ENCODE measurements around the gene CHCHD10. TPM values are rescaled to one million over a fixed set of nuclear protein-coding genes. Genes with fewer than 3 reads are reported as not detected.
A peak's percentile ranks its signal among the peaks of the same experiment; 100 is the strongest.

The CHCHD10 gene
- total RNA-seq: 3.9 and 6.1 TPM in 2 replicates

DNA sequence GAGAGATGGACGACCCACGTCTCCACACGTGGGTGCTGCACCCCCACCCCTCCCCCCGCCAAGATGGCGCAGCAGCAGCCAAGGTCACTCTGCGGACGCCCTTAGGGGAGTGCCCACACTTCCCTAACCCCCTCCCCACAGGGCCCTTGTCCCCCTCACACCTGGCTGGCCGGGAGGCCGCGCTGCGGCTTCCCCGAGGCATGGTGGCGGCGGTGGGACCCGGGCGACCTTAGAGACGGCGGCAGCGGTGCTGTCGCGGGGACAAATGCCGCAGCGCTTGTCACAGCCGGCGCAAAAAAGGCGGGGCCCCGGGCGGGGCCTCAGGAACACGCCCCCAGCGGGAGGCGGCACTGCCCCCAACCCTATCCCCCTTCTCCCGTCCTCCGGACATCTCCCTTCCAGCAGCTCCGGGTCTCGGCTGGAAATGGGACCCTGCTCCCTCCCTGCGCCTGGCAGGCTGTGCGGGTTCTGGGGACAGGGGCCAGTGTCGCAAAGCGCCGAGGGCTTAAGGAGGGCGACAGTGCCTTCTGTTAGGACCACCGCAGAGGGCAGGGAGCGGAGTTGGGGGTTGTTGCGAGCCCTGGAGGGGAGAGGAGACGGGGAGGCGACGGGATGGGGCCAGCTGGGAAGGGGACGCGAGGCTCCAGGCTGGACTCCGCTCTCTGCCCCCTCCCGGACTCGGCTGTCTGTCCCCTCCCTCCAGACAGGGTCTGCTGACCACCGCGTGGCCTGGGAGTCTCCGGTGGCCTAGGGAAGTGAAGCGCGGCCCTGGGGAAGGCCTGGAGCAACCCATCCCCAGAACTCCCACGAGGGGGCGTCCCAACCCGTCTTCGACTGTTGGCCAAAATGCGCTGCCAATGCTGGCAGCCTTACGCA lies at the start of gene CHCHD10:
CHCHD10 (minus strand) TSS at position 300 of the 876 bp plus-strand sequence; CDS start at position 202, 98 bp downstream.
- DNase-seq (ENCODE audit: low read depth): peak; percentile 74
- peak within 1 kb of the TSS; percentile 73 for H3K4me3 ChIP-seq (ENCODE audit: low read depth, low read length)
- TF ChIP-seq, protein P1, sequence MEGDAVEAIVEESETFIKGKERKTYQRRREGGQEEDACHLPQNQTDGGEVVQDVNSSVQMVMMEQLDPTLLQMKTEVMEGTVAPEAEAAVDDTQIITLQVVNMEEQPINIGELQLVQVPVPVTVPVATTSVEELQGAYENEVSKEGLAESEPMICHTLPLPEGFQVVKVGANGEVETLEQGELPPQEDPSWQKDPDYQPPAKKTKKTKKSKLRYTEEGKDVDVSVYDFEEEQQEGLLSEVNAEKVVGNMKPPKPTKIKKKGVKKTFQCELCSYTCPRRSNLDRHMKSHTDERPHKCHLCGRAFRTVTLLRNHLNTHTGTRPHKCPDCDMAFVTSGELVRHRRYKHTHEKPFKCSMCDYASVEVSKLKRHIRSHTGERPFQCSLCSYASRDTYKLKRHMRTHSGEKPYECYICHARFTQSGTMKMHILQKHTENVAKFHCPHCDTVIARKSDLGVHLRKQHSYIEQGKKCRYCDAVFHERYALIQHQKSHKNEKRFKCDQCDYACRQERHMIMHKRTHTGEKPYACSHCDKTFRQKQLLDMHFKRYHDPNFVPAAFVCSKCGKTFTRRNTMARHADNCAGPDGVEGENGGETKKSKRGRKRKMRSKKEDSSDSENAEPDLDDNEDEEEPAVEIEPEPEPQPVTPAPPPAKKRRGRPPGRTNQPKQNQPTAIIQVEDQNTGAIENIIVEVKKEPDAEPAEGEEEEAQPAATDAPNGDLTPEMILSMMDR (IDR thresholded peaks at IDR 0.05; ENCODE audit: insufficient read depth, low read depth, low read length): peak; percentile 79

- H3K4me3 ChIP-seq (ENCODE audit: low read depth, low read length): no peak overlapping the region
- TF ChIP-seq, protein P1 (IDR thresholded peaks at IDR 0.05; ENCODE audit: insufficient read depth, low read depth, low read length): no peak
- no peak for DNase-seq (ENCODE audit: low read depth)
Measured at GRCh38 chr22:23817146-23817545, 49.4 kb upstream of the CHCHD10 start.

DNA sequence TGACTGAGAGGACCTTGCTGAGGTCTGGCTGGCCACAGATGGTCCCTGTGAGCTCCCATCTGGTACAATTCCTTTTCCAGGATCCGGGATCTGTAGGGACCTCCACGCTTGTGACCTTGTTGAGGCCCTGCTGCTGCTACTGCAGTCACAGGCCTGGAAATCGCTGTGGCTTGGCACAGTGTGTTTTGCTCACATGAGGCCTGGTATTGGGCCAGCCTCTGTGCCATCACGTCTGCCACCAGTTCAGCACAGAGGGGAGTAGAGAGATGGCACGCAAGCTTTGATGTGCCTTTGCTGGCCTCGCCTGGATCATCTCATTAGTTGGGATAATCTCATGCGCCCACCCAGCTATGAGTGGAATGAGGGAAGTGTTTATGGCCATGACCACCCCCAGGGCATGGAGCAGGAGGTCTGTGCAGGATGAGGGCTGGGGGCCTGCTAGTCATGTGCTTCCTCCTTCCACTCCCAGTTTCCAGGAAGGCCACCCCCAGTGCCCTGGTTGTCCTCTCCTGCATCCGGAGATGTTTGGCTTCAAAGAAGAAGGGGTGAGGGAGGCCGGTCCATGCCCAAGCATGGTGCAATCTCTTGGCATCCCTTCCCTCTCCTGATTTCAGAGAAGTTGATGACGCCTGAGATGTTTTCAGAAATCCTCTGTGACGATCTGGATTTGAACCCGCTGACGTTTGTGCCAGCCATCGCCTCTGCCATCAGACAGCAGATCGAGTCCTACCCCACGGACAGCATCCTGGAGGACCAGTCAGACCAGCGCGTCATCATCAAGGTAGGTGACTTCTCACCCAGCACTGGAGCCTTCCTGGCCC lies 48.6 kb upstream of the CHCHD10 start:
- no peak for DNase-seq (ENCODE audit: low read depth)

DNA sequence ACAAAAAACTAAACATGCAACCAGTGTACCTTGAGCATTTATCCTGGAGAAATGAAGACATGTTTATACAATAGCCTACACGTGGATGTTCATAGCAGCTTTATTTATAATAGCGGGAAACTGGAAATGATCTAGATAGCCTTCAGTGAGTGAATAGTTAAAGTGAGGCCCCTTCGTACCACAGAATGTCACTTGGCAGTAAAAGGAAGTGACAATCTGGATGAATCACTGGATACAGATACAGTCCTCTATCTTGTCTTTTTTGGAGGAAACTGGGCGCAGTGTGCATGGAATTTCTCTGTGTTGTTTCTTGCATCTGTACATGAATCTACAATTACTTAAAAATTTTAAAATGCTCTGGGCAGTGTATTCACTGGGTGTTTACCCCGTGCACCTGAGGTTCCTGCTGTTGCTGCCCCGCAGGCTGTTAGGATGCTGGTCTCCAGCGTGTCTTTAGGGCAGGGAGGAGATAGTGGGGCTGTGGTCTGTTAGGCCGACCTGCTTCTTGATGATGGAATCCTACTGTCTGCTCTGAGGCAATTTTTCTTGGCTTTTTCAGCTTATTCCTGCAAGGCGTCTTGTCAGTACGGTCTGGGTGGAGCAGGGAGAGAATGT lies 47.9 kb upstream of the CHCHD10 start:
- TF ChIP-seq, protein P1 (IDR thresholded peaks at IDR 0.05; ENCODE audit: insufficient read depth, low read depth, low read length): no peak
- no peak overlapping the region for H3K4me3 ChIP-seq (ENCODE audit: low read depth, low read length)
- no peak for DNase-seq (ENCODE audit: low read depth)

More for the DNA sequence above, 48.6 kb upstream of the CHCHD10 start:
- TF ChIP-seq, protein P1 (IDR thresholded peaks at IDR 0.05; ENCODE audit: insufficient read depth, low read depth, low read length): no peak
- no peak overlapping the region for H3K4me3 ChIP-seq (ENCODE audit: low read depth, low read length)

DNA sequence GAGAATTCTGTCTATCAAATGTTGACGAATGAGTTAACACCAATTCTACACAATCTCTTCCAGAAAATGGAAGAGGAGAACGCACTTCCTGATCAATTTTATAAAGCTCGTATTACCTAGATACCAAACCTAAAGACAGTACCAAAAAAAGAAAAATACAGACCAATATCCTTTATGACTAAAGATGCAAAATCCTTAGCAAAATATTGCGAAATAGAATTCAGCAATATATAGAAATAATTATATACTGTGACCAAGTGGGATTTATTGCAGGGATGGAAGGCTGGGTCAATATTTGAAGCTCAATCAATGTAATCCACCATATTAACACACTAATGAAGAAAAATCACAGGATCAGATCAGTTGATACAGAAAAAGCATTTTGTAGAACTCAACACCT lies 44.6 kb upstream of the CHCHD10 start:
- no peak overlapping the region for H3K4me3 ChIP-seq (ENCODE audit: low read depth, low read length)
- no peak for DNase-seq (ENCODE audit: low read depth)
- TF ChIP-seq, protein P1 (IDR thresholded peaks at IDR 0.05; ENCODE audit: insufficient read depth, low read depth, low read length): no peak

GRCh38 chr22:23806837-23807236 lies 39.1 kb upstream of the CHCHD10 start:
- TF ChIP-seq, protein P1 (IDR thresholded peaks at IDR 0.05; ENCODE audit: insufficient read depth, low read depth, low read length): no peak
- DNase-seq (ENCODE audit: low read depth): no peak
- H3K4me3 ChIP-seq (ENCODE audit: low read depth, low read length): no peak overlapping the region

Measured in fibroblast of villous mesenchyme (primary cell).